ENCODE results near the gene ERP29. TPM values are rescaled to one million over a fixed set of nuclear protein-coding genes. Genes with fewer than 3 reads are reported as not detected.

ERP29 gene
- 10 to 100 TPM; 43.7 to 48.3 TPM for total RNA-seq

DNA sequence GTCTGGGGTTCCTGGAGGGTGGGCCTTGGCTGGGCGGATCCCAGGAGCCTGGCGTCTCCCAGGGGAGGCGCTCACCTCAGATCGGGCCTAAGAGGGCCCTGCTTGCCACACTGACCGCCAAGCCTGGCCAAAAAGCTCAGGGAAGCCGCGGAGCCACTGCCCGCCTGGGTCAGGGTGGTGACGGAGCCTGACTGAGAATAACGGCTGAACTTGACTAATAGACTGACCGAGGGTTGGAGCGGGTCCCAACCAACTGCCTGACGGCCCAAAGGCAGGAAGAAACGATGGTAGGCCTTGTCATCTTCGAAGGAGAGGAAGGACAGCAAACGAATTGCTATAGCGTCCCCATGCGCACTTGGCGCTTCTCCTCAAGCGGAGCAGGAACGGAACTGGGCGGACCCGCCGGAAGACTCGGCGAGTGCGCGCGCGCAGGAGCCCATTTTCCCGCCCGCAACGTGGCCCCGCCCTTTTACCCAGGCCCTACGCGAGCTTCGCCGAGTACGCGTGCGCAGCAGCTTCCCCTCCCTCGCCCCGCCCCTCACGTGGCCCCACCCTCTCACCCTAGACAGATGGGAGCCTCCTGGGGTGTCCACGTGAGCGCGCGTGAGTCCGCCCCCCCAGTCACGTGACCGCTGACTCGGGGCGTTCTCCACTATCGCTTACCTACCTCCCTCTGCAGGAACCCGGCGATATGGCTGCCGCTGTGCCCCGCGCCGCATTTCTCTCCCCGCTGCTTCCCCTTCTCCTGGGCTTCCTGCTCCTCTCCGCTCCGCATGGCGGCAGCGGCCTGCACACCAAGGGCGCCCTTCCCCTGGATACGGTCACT, at the start of gene ERP29, which contains the start of gene TMEM116:
Gene ERP29, plus strand, starts transcription at position 652 of the 826 bp plus-strand sequence. Its CDS starts 40 bp downstream, at position 692.
Gene TMEM116, minus strand, starts transcription at position 391 of the 826 bp plus-strand sequence. CDS start 7,895 bp downstream, outside the sequence.

Small RNAs within 50 kb of the gene (small RNA-seq; reads per million reads assigned to genes)
- 0 reads per million in 2 donors for gene AC004024.1
- 0 reads per million in 2 donors for gene MIR3657
- gene RF00019, result 0 reads per million in 2 donors

Other genes with a start within 250 kb of the ERP29 start
- gene ALDH2, start 246.5 kb upstream of the ERP29 start, total RNA-seq, result 1 to 10 TPM; 1.0 to 1.3 TPM
- 10 to 100 TPM; 30.6 to 37.3 TPM for gene MAPKAPK5, start 171.2 kb upstream of the ERP29 start, total RNA-seq
- gene TMEM116, start 261 bp upstream of the ERP29 start, total RNA-seq, result 1 to 10 TPM; 6.9 to 8.0 TPM
- gene NAA25, start 95.4 kb downstream of the ERP29 start, total RNA-seq, result 10 to 100 TPM; 17.6 to 32.0 TPM
- 10 to 100 TPM; 35.6 to 37.9 TPM for gene TRAFD1, start 112.1 kb downstream of the ERP29 start, total RNA-seq